ENCODE measurements around the gene TRIM31.

Gene TRIM31

DNA sequence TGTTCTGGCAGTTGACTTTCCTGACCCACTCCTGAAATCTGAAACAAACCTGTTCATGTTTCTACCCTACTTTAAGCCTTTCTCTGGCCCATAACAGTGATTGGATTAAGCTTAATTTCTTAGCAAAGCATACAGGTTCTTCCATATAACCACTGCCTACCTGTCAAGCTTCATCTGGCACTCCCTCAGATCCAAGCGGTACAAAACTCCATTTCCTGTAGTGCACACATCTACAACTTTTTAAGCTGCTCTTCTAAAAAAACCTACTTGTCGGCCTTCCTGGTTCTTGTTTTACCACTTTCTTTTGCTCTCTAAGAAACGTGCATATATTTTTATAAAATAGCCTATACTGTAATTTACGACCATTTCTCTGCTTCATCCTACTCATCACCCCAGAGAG, 46.8 kb downstream of the TRIM31 start:
- Mint-ChIP-seq H3K4me1 (peaks cover 55% of the 10 kb centered on the region), H3K4me3 (peak overlapping the region; percentile 95), H3K27me3 (peaks cover 9% of the 10 kb centered on the region), H3K36me3 (ENCODE audit: low read depth) (peaks cover 58% of the 10 kb centered on the region), H3K27ac (peak overlapping the region; percentile 94), H3K9me3 (peaks cover 7% of the 10 kb centered on the region)
- DNase-seq (no peak), ATAC-seq (no peak)

DNA sequence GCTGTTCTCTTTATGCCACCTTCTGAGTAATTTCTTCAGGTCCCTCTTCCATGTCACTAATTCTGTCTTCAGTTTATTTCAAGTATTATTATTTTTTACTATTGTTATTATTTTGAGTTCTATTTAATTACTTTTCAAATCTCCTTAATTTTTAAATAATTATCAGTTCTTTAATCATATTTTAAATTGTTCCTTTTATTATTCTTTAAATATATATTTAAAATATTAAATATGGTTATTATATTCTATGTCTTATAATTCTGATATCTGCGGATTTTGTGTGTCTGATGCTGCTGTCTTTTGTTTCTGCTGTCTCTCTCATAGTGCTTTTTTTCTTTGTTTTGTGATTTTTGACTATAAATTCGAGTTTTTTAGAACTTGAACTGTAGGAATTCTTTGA, 49.6 kb downstream of the TRIM31 start:
- no peak for DNase-seq
- peaks cover 38% of the 10 kb centered on the region for H3K36me3 Mint-ChIP-seq (ENCODE audit: low read depth)
- H3K4me3 Mint-ChIP-seq = peak overlapping the region; percentile 98
- H3K27ac Mint-ChIP-seq = peak overlapping the region; percentile 84
- ATAC-seq = no peak
- peaks cover 7% of the 10 kb centered on the region for H3K9me3 Mint-ChIP-seq
- no peaks in the 10 kb centered on the region for H3K27me3 Mint-ChIP-seq
- H3K4me1 Mint-ChIP-seq = peaks cover 59% of the 10 kb centered on the region

DNA sequence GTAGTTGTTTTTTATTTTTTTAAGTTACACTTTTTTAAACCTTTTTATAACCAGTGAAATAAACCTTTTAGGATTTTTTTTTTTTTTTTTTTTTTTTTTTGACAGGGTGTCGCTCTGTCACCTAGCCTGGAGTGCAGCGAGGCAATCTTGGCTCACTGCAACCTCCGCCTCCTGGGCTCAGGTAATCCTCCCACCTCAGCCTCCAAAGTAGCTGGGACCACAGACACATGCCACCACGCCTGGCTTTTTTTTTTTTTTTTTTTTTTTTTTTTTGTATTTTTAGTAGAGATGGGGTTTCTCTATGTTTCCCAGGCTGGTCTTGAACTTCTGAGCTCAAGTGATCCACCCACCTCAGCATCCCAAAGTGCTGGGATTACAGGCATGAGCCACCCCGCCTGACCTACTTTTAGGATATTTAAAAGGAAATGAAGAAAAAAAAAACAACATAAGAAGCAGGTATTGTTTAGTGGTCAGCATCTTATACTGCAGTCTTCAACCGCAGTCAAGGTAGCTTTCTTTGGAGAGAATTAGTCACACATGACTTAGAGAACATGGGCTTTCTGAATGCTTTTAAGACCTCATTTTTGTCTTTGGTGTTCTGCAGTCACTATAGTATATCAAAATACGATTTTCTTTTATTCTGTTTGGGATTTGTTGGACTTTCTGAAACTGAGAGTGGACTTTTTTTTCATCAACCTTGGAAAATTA, 50.3 kb downstream of the TRIM31 start:
- Mint-ChIP-seq H3K27me3 (no peaks in the 10 kb centered on the region), H3K4me1 (peaks cover 52% of the 10 kb centered on the region), H3K36me3 (ENCODE audit: low read depth) (peaks cover 37% of the 10 kb centered on the region), H3K9me3 (peaks cover 7% of the 10 kb centered on the region), H3K4me3 (peak overlapping the region; percentile 98), H3K27ac (peak overlapping the region; percentile 93)
- no peak for DNase-seq
- no peak for ATAC-seq

DNA sequence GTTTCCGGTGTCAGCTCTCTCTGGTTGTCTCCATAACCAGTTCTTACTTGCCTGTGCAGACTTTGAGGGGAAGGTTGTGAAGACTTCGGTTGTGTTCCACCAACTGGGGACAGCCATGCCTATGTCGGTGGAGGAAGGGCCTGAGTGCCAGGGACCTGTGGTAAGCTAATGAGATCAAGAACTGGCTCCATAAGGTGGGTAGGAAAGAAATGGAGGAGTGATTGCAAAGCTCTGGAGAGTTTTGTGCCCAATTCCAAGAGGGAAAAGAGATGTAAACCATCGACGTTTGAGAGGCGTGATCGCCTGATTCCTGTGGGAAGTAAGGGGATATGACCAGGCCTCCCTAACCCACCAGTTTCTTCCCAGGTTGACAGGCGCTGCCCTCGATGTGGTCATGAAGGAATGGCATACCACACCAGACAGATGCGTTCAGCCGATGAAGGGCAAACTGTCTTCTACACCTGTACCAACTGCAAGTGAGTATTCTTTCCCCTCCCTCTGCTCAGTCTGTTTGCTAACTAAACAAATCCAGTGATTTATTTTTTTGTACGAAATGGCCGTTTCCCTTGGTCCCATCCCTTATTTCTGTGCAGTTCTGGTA, 50.9 kb downstream of the TRIM31 start:
- Mint-ChIP-seq H3K27ac (peak overlapping the region; percentile 93), H3K4me1 (peaks cover 47% of the 10 kb centered on the region), H3K27me3 (no peaks in the 10 kb centered on the region), H3K9me3 (peaks cover 7% of the 10 kb centered on the region), H3K4me3 (peak overlapping the region; percentile 98), H3K36me3 (ENCODE audit: low read depth) (peaks cover 38% of the 10 kb centered on the region)
- no peak for DNase-seq
- peak; percentile 30 for ATAC-seq

DNA sequence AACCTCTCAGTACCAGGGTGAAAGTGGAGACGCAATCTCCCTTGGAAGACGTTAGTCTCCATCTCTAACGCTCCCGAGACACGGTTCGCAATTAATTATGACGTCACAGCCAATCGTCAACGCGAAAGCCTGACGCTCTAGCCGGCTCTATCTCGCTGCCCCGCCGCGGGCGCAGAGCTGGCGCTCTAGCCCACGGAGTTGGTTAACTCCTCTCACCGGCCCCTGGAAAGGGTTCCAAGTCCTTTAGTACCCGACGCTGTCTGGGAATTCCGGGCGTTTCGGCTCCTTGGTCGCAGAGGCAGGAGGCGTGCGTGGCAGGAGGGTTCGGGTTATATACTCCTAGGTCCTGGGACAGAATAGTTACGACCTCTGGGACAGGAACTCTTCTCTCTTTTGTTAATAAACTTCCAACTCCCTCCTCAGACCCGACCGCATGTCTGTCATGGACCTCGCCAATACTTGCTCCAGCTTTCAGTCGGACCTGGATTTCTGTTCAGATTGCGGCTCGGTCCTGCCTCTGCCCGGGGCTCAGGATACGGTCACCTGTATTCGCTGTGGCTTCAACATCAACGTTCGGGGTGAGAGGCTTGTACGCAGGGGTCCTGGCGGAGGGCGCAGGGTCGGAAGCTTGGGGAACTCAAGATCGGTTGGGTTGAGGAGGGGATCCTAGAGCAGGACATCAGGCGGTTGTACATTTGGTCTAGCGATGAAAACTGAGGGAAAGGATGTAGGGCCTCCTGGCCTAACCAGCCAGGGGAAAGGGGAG, 51.6 kb downstream of the TRIM31 start, which contains the start of gene POLR1H:
POLR1H (plus strand) TSS at position 174 of the 766 bp plus-strand sequence; CDS start at position 434, 260 bp downstream.
- Mint-ChIP-seq H3K9me3 (peaks cover 7% of the 10 kb centered on the region), H3K27me3 (no peaks in the 10 kb centered on the region), H3K36me3 (ENCODE audit: low read depth) (peaks cover 38% of the 10 kb centered on the region), H3K4me3 (peak within 1 kb of the TSS; percentile 98), H3K4me1 (peaks cover 43% of the 10 kb centered on the region), H3K27ac (peak within 1 kb of the TSS; percentile 93)
- ATAC-seq (peak; percentile 96), DNase-seq (peak; percentile 84)

DNA sequence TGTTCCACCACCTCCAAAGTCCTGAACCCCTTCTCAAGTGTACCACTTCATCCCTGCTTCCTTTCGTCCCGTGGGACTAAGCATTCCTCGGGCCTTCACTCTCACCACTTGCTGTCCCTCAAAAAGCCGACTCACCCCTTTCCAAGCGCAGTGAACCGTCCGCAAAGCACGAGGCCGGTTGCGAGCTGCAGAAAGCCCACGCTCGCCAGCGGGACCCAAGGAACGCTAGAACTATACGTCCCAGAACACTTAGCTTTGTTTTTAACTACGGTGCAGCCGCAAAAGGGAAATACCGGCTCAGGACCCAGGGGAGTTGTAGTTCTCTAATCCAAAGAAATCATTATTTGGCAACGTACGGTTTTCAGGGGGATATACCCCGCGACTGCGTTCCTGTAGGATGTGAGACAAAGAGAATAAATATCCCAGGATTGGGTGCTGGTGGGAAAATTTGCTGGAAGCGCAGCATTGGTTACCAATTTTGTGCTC, 52.2 kb downstream of the TRIM31 start:
- Mint-ChIP-seq H3K4me1 (peaks cover 36% of the 10 kb centered on the region), H3K27me3 (no peaks in the 10 kb centered on the region), H3K27ac (peak overlapping the region; percentile 93), H3K36me3 (ENCODE audit: low read depth) (peaks cover 38% of the 10 kb centered on the region), H3K9me3 (peaks cover 7% of the 10 kb centered on the region), H3K4me3 (peak overlapping the region; percentile 98)
- DNase-seq (peak; percentile 44), ATAC-seq (no peak)

DNA sequence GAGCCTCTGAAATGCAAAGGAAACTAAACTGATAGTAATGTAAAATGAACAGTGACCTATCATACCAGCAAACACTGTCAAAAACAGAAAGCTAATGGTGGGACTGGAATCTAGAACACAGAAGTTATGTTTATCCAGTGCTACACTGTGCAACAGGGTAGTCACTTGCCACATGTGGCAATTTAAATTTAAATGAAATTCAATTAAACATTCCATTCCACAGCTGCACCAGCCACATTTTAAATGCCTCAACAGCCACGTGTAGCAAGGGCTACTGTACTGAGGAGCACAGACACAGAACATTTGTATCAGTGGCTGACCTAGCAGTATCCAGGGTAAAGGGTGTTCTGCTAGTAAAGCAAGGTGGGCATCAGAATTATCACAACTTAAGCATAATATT, 57.4 kb downstream of the TRIM31 start:
- no peaks in the 10 kb centered on the region for H3K27me3 Mint-ChIP-seq
- peaks cover 6% of the 10 kb centered on the region for H3K36me3 Mint-ChIP-seq (ENCODE audit: low read depth)
- H3K9me3 Mint-ChIP-seq = no peaks in the 10 kb centered on the region
- no peak overlapping the region for H3K4me3 Mint-ChIP-seq
- H3K4me1 Mint-ChIP-seq = peaks cover 12% of the 10 kb centered on the region
- H3K27ac Mint-ChIP-seq = no peak overlapping the region
- ATAC-seq (no peak), DNase-seq (no peak)

DNA sequence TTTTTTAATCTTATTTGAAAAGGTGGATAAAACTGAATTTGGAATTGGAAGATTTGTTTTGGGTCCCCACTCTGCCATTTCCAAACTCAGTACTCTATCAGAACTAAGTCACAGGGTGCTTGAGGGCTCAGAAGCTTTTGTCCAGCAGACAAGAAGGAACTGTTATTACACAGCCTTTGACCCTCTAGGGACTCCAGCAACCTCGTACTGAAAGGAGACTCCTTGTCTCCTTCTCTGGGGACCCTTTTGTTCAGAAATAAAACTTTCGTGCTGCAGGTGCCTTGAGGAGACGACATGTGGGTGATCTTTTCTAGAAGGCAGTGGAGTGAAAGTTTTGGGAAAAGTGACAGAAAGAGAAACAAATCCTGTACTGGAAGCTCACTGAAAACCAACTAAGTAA, 59.2 kb downstream of the TRIM31 start:
- no peak for ATAC-seq
- DNase-seq = no peak
- Mint-ChIP-seq H3K27me3 (no peaks in the 10 kb centered on the region), H3K27ac (no peak overlapping the region), H3K4me1 (no peaks in the 10 kb centered on the region), H3K9me3 (no peaks in the 10 kb centered on the region), H3K4me3 (no peak overlapping the region), H3K36me3 (ENCODE audit: low read depth) (peaks cover 6% of the 10 kb centered on the region)
